Central memory CD4-positive, alpha-beta T cell (primary cell): ENCODE data around the gene TADA3.

Source experiments
- DNase-seq: peaks from one replicate; pipeline ENCODE4 v3.0.0; 2022

The TADA3 gene

DNA sequence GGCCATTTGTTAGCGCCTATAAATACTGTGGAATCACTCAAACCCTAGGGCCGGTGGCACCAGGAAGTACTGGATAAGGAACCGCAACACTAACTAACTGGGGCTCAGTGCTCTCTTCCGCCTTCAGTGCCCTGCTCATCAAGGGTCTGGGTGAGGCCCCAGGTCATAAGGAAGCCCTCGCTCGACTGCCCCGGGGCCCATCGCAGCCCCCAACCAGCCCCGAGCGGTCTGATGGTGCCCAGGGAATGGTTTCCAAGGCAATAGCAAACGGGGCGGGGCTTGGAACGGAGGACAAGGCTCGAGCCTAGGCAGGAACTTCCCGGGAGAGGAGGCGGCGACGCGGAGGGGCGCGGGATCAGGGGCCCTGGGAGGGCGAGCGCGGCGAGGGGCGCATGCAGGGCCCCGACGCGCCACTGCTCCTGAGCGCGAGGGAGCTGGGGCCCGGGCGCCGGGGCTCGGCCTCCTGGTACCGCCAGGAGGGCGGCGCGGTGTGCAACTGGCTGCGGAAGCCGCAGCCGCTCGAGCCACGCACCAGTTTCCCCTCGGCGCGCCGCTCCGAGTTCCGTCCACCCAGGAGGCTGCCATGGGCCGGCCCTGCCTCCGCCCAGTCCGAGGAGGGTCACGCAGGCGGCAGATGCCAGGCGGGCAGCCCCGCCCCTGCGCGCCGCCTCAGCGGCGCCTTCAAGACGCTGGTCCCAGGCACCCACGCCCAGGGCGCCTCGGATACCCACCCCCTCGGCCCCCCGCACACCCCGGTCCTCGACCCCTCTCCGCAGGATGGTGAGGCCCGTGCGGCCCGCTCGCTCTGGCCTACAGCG is 17.6 kb upstream of the TADA3 start, which contains the start of gene TTLL3:
Gene TTLL3, plus strand, starts transcription at position 648 of the 818 bp plus-strand sequence. CDS start 400 bp downstream, outside the sequence.
- DNase-seq, result peak; percentile 35

DNA sequence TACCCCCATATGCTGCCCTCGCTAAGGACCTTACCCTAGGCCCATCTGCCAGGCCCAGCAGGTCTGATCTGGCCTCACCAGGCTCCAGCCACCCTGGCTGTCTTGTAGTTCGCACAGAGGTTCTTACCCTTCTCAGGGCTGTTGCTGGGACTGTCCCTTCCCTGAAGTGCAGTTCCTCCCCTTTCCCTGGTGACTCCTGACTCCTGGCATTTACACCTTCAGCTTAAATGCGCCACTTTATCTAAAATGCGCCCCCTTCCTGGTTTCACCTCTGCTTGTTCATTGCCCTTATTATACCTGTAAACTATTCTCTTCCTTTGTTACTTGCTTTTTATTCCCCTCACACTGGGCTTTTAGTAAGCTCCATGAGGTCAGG is 17.0 kb upstream of the TADA3 start:
- no peak for DNase-seq

DNA sequence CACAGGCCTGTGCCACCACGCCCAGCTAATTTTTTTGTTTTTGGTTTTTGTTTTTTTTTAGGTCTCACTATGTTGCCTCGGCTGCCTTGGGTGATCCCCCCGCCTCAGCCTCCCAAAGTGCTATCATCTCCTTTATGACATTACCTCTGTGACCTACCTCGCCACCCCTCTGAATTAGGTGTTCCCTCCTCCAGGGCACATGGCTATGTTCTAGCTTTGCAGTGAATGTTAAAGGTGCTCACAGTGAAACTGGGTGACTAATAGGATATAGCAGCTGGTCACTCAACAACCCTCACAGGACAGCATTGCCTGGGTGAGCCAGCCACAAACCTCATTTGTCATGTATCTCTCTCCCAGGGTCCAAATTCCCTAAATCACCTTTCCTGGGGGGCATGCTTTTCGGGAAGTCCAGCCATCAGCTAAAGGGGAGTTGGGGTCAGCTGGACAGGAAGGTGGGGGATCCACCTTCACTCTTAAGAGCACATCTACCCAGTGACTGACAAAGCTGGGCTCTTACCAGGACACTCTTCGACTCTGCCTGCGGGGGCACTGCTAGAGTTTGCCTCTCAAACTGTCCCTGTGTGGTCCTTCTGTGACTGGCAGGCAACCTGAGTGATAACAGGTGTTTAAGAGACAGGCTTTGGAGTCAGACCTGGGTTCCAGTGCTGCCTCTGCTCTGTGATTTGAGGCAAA is 16.2 kb upstream of the TADA3 start:
- DNase-seq, result peak; percentile 27

- DNase-seq, result no peak
Measured at GRCh38 chr3:9807981-9808344, 15.7 kb upstream of the TADA3 start.

- no peak for DNase-seq
Measured at GRCh38 chr3:9806688-9807589, 14.7 kb upstream of the TADA3 start.

- no peak for DNase-seq
Measured at GRCh38 chr3:9806137-9806536, 13.9 kb upstream of the TADA3 start.

DNA sequence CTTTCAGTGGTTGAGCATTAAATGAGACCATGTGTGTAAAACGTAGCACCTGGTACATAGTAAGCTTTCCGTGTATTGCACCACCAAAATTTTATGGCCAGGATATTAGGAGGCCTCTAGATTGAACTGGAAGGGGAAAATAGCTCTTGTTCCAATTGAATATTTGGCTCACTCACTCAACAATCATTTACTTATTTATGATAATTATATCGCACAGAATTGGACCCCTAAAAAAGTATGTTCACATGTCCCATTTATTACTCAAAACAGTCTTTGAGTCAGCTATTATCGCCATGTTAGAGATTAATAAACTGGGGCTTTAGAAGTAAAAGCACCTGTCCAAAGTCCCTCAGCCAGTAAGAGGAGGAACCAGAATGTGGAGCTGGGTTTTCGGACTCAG is 12.7 kb upstream of the TADA3 start:
- DNase-seq, result no peak

DNA sequence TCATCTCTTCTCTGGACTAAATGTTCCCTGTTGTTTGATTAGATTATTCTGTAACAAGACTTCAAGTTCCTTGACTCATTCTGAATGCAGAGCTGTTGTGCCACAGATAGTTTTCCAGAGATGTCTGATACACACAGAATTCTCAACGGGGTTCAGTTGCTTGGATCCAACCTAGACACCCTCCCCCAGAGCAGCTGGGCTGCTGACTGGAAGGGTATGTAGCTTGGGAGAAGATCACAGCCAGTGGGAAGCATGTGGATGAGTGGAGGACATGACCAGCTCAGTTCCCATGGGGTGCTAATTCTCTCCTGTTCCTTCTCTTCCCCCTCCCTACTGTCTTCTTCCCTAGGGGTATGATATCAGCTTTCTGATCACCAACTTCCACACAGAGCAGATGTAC is 11.2 kb upstream of the TADA3 start:
- no peak for DNase-seq

GRCh38 chr3:9800529-9800928 is 8.3 kb upstream of the TADA3 start:
- no peak for DNase-seq

- no peak for DNase-seq
Measured at GRCh38 chr3:9797196-9797945, 5.1 kb upstream of the TADA3 start.

DNA sequence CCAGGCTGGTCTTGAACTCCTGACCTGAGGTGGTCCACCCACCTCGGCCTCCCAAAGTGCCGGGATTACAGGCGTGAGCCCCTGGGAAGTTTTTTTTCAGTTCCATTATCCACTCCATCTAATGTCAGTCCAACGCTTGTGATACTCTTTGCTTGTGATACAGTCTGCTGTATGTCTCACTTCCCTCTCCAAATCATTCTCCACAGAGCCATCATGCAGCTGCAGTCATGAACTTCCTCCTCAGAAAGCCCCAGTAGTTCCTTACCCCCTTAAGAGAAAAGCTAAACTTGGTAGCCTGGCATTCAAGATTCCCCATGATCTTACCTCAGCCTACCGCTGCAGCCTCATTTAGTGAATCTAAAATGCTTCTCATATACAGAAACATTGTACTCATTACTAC is 2.9 kb upstream of the TADA3 start:
- DNase-seq, result no peak

- no peak for DNase-seq
Measured at GRCh38 chr3:9794400-9794799, 2.1 kb upstream of the TADA3 start.

- no peak for DNase-seq
Measured at GRCh38 chr3:9793161-9793781, 998 bp upstream of the TADA3 start.

DNA sequence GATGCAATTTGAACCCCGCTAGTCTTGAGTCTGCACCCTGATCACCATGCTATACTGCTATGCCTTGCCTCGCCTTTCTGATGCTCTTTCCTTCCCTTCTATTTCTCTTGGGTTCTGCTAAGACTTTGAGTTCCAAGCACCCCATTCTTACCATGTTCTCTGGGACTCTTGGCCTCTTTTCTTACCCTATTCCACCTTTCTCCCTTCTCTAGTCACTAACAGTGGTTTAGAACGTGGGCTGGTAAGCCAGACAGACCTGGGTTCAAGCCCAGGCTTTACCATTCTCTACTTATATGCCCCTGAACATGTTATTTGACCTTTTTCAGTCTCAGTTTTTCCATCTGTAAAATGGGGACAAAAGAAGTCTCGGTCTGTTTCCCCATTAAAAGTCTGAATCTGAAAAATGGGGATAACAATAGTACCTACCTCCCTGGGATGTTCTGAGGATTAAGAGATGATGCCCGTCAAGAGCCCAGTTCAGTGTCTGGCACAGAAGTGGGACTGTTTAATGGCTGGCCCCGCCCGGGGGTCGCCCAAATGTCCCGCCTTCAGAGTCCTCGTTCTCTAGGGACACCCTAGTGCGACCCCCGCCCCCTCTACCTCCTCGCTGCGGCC is 376 bp downstream of the TADA3 start:
- no peak for DNase-seq

DNA sequence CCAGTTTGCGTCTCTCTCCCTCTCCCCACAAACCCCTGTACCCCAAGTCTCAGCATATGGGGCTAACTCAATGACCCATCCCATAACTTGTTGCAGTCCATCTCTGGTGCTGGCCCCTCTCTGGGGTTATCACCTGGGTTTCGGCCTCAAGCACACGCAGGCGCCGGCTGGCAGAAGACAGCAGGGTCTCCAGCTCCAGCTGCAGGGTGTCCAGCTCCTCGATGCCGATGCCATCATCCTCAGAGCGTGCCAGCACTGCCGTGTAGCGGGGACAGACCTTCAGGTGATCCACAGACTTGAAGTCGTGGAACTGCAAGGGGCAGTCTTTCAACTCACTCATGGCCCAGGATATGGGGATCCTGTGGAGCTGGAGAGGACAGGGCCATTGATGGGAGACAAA is 1.1 kb downstream of the TADA3 start:
- DNase-seq, result no peak

- no peak for DNase-seq
Measured at GRCh38 chr3:9787714-9788113, 4.6 kb downstream of the TADA3 start.

DNA sequence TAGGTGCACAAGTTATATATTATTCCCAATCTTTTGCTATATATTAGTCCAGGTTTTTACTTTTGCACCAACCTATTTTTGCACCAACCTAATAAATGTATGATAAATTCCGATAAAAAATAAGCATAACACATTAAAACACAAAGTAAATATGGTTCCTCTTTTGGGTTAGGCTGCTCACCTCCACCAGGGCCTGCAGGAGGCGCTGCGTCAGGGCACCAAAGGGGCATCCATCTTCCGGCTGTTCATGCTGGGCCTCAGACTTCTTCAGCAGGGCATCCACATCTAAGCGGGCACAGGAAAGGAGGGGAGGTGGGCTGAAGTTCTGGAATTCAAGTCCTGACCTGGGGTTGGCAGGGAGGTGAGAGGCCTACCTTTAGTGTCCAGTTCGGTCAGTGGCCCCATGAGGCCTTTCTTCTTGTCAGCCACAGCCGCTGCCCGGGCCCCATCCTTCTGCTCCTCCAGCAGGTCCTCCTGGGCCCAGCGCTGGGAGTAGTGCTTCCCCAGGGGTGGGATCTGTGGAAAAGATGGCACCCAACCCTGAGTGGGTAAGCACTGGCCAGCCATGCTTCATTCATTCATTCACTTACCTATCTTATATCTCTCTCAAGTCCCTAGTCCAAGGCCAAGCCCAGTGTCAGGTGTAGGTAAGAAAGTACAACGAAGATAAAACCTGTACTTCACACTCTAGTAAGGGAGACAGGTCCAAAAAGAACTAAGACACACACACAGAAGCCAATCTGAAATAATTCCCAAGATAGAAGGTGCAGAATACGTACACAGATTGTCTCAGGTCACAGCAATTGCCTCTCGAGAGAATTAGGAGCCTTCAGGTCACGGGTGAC is 5.2 kb downstream of the TADA3 start:
- DNase-seq, result no peak

GRCh38 chr3:9786209-9786739 is 6.0 kb downstream of the TADA3 start:
- DNase-seq, result no peak

DNA sequence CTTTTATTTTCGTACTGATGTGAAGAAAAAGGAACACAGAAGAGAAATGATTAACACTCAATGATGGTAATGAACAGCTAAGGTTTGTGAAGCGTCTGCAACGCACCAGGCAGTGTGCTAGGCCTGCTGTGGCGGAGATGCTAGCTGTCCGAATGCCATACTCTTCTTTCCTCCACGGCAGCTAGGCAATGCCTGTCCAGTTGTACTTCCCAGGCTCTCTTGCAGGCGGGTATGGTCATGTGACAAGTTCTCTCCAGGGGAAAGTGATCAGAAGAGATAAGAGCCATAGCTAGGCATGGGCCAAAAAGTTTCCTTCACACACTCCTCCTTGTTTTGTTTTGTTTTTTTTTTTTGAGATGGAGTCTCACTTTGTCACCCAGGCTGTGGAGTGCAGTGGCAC is 6.7 kb downstream of the TADA3 start:
- no peak for DNase-seq

DNA sequence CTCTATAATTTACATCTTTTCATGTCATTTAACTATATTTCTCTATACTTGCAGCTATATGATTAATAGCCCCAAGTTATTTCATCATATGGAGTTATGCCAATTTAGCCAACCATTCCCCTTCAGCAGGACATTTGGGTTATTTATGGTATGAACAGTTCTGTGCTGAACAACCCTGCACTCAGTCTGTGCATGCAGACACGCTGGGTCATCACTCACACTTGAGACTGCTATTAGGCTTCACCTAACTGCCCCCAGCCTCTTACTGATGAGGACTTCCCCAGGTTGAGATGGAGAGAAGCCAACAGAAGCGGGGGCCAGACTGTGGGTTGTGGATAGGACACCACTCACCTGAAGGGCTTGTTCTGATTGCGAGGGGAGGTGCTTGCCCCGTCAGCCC is 7.3 kb downstream of the TADA3 start:
- DNase-seq, result no peak
